Dendritic cell treated with granulocyte-macrophage colony-stimulating factor and Interleukin-4, amounts not matched to agents 40 ng/mL and 50 ng/mL, for 4 days (primary cell): ENCODE data around the gene EIF4EBP2.
A peak's percentile ranks its signal among the peaks of the same experiment; 100 is the strongest.

Experiments
- H3K27ac Mint-ChIP-seq: one replicate; pipeline ENCODE4 v1.8.0; 2022; ENCODE audit warnings: mild to moderate bottlenecking, mixed read lengths
- H3K27me3 Mint-ChIP-seq: one replicate; pipeline ENCODE4 v1.8.0; 2022; ENCODE audit warnings: mild to moderate bottlenecking, mixed read lengths
- H3K36me3 Mint-ChIP-seq: one replicate; pipeline ENCODE4 v1.8.0; 2022; ENCODE audit warnings: low read depth, mixed read lengths
- H3K4me1 Mint-ChIP-seq: one replicate; pipeline ENCODE4 v1.8.0; 2022; ENCODE audit warnings: low read depth, mixed read lengths
- H3K4me3 Mint-ChIP-seq: one replicate; pipeline ENCODE4 v1.8.0; 2022; ENCODE audit warnings: mild to moderate bottlenecking, moderate library complexity, mixed read lengths
- H3K9me3 Mint-ChIP-seq: one replicate; pipeline ENCODE4 v1.8.0; 2022; ENCODE audit warnings: mixed read lengths
- intact Hi-C: fragments of 100-400 bp; cut with micrococcal nuclease; formaldehyde crosslinking; loops from one replicate; pipeline ENCODE4 v1.15.0; 2022

EIF4EBP2 gene

DNA sequence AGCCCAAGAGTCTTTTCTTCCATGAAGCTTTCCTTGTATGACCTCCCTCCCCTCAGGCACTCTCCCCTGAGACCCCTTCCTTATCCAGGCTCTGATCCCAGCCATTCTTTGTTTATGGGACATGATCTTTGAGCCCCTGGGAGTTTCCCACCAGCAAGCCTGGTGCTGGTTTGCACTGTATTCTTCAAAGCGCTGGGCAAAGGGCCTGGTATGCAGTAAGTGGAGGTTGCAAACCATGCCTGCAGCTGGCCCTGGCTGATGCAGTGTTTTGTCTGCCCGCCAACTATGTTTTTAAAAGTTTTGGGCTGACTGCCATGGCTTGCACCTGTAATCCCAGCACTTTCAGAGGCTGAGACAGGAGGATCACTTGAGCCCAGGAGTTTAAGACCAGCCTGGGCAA lies 44.3 kb downstream of the EIF4EBP2 start:
- H3K36me3 Mint-ChIP-seq: no peaks in the 10 kb centered on the region

DNA sequence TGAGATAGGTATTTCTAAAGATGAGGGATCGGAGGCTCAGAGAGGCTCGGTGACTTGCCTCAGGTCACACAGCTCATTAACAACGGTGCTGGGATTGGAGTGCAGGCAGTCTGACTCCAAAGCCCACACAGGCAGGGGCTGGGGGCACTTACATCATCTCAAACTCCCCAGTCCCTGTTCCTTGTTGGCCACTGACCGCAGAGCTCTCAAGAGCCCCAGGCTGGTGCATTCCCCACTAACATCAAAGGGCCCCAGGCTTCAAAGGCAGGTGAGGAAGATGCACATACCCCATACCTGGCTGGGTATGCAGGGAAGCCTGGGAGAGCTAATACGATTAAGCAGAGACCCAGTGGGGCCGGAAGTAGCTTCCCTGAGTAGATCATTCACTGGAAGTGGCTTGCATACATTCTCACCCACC lies 51.3 kb downstream of the EIF4EBP2 start:
- H3K27ac Mint-ChIP-seq: no peak overlapping the region
- no peak overlapping the region for H3K4me3 Mint-ChIP-seq
- H3K9me3 Mint-ChIP-seq: no peaks in the 10 kb centered on the region
- peaks cover 16% of the 10 kb centered on the region for H3K4me1 Mint-ChIP-seq
- peaks cover 58% of the 10 kb centered on the region for H3K27me3 Mint-ChIP-seq
- no peaks in the 10 kb centered on the region for H3K36me3 Mint-ChIP-seq
- intact Hi-C loops: no loop called here

More for the DNA sequence above, 44.3 kb downstream of the EIF4EBP2 start:
- H3K27ac Mint-ChIP-seq: no peak overlapping the region
- intact Hi-C loops: no loop called here
- no peaks in the 10 kb centered on the region for H3K4me1 Mint-ChIP-seq
- no peak overlapping the region for H3K4me3 Mint-ChIP-seq
- peaks cover 34% of the 10 kb centered on the region for H3K27me3 Mint-ChIP-seq
- H3K9me3 Mint-ChIP-seq: no peaks in the 10 kb centered on the region

DNA sequence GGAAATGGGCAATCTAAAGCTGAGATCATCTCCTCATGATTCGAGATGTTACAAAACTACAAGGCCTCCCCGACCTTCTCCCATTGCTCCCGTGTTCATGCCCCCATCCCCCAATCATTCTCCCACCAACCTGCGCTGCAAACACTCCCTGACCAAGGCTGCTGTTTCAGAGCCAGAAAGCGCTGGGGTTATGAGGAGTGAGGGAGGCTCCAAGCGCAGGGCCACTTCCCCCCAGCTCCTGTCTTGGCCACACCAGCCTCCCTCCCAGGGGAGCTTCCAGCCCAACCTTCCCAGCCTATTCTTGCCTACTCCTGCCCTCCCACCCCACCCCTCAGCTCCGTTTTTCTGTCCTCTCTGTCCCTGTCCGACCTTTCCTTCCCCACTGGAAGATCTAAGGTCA lies 52.2 kb downstream of the EIF4EBP2 start:
- Mint-ChIP-seq H3K4me3 (no peak overlapping the region), H3K4me1 (peaks cover 16% of the 10 kb centered on the region), H3K9me3 (no peaks in the 10 kb centered on the region), H3K36me3 (no peaks in the 10 kb centered on the region), H3K27ac (no peak overlapping the region), H3K27me3 (peaks cover 59% of the 10 kb centered on the region)
- intact Hi-C loops: no loop called here

DNA sequence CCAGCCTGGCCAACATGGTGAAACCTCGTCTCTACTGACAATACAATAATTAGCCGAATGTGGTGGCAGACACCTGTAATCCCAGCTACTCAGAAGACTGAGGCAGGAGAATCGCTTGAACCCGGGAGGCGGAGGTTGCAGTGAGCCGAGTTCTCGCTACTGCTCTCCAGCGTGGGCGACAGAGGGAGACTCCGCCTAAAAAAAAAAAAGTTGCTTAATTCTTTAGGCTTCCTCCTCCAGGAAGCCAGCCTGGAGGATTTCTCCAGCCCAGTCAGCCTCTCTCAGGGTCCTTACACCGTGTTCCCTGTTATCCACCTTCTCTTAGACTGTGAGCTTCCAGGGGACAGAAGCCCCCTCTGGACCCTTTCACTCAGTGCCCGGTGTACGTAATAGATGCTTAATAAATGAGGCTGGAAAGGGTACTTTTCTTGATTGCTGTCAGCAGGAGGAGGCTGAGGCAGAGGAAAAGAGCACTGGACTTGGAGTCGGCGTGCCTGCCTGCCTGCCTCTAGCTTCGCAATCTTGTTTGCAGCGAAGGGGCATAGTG lies 53.9 kb downstream of the EIF4EBP2 start:
- intact Hi-C loops: no loop called here
- H3K4me3 Mint-ChIP-seq: peak overlapping the region; percentile 21

DNA sequence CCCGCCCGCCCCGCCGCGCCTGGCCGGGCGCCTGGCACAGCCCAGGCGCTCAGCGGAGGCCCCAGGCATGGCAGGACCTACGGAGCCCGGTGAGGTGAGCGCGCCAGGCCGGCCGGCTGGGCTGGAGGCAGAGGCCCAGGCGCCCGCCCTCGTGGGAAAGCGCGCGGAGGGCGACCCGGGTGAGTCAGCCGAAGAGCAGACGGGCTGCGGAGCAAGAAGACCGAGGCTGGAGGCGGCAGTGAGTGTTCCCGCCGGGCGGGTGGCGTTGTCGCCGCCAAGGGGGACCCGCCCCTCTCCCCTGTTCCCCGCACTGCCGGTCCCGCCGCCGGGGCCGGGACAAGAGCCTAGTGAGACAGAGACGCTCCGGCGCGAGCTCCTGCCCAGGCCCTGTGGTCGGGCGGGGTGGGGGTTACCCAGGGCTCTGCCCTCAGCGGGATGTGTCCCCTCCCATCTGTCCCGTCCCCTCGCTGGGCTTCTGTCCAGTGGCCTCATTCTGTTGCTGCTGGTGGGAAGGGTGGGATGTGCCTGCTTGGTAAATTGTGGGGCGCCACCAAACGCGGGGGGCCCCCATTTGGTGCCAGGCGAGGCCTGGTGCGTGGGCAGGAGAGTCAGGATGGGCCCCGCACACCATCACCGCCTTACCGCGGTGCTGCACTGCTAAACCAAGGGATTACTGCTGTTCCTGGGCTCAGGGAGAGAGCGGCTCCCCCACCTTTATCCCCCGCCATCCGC lies 54.5 kb downstream of the EIF4EBP2 start:
- H3K4me1 Mint-ChIP-seq: peaks cover 16% of the 10 kb centered on the region
- H3K36me3 Mint-ChIP-seq: no peaks in the 10 kb centered on the region
- H3K27me3 Mint-ChIP-seq: peaks cover 68% of the 10 kb centered on the region
- intact Hi-C loops: no loop called here
- H3K4me3 Mint-ChIP-seq: peak overlapping the region; percentile 11
- no peaks in the 10 kb centered on the region for H3K9me3 Mint-ChIP-seq
- no peak overlapping the region for H3K27ac Mint-ChIP-seq

More for the DNA sequence above, 53.9 kb downstream of the EIF4EBP2 start:
- Mint-ChIP-seq H3K27ac (no peak overlapping the region), H3K27me3 (peaks cover 67% of the 10 kb centered on the region), H3K36me3 (no peaks in the 10 kb centered on the region), H3K4me1 (peaks cover 16% of the 10 kb centered on the region), H3K9me3 (no peaks in the 10 kb centered on the region)

DNA sequence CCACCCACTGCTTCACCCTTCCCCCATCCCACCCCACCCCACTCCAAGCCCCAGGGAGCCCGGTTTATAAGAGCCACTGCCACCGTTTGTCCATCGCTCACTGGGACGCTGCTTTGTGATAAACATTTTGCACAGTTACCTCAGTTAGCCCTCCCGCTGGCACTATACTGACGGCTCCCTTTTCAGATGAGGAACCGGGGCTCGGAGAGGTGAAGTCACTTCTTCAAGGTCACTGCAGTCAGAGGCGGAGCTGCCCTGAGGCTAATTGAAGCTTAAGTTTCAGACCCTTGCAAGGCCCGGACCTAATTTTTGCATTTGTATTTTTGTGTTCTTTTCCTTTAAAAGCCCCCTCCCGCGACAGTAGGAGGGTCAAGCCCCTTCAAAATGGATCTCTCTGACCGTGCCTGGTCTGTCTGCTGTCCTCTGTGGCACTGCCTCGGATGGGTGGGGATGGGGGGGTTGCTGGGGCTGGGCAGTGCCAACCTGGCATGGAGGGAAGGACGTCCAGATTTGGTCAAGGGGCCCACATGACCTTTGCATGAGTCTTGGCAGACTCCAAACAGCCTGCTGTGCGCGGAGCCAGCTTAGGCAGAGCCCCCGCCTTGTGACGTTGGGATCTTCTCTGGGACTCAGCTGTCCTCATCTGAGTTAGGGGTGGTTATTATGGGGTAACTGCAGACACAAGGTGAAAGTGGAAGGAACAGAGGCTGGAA lies 55.3 kb downstream of the EIF4EBP2 start:
- H3K9me3 Mint-ChIP-seq: no peaks in the 10 kb centered on the region
- H3K4me3 Mint-ChIP-seq: no peak overlapping the region
- no peak overlapping the region for H3K27ac Mint-ChIP-seq
- peaks cover 70% of the 10 kb centered on the region for H3K27me3 Mint-ChIP-seq
- intact Hi-C loops: no loop called here
- H3K4me1 Mint-ChIP-seq: peaks cover 16% of the 10 kb centered on the region
- H3K36me3 Mint-ChIP-seq: no peaks in the 10 kb centered on the region

DNA sequence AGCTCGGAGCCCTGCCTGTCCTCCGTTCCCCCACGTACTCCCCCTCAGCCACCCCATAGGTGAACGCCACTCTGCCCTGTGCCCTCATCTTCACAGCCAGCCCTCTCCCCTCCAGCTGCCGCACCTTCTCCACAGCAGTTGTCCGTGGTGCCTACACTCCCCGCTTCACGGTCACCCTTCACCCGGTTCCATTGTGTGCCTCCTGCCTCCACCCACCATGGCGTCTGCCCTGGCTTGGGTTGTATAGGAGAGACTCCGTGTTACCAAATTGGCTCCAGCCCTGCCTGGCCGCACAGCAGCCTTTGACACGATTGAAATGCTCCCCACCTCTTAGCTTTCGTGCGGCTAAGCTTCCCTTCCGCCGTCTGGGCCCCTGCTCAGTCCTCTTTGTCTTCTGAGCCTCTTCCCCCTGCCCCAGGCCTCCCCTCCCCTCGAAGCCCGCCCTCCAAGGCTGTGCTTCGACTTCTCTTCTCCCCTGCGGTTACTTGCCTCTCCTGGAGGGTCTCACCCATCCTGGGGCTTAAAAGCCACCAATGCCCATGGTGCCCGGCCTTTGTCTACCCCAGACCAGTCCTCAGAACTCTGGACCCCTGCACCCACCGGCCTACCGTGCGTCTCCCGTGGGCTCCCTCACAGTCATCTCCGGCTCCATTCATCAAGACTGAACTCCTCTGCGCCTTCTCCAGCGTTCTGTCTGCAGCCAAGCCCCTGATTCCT lies 56.0 kb downstream of the EIF4EBP2 start:
- Mint-ChIP-seq H3K36me3 (no peaks in the 10 kb centered on the region), H3K4me3 (no peak overlapping the region), H3K27me3 (peaks cover 68% of the 10 kb centered on the region), H3K9me3 (no peaks in the 10 kb centered on the region), H3K27ac (no peak overlapping the region), H3K4me1 (peaks cover 16% of the 10 kb centered on the region)
- intact Hi-C loops: no loop called here

DNA sequence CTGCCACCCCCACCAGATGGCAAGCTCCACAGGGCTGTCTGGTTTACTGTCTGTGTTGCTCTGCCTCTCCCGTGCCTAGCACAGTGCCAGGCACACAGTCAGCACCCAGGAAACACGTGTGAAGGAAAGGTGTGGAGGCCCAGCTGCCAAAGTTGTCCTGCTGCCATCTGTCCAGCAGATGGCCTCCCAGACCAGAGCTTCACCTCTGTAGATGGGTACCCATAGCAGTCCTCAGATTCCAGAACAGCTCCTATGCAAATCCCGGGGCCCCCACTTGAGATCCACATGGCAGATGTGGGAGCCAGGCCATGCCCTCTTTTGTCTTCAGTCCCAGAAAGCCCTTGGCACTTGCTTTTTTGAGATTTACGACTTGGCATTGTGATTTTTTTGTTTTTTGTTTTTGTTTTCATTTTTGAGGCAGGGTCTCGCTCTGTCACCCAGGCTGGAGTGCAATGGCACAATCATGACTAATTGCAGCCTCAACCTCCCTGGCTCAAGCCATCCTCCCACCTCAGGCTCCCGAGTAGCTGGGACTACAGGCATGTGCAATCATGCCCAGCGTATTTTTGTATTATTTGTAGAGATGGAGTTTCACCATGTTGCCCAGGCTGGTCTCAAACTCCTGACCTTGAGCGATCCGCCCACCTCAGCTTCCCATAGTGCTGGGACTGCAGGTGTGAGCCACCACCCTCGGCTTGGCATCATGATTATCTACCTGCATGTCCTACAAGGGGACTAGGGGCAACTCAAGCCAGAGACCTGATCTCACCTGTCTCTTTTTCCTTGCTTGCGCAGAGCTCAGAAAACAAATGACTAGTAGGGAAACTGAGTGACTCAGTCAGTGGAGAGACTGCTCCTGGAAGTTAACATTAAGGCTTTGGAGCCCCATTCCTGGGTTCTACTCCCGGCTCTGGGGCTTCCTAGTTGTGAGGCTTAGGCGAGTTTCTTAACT lies 57.7 kb downstream of the EIF4EBP2 start:
- H3K27me3 Mint-ChIP-seq: peaks cover 63% of the 10 kb centered on the region
- no peak overlapping the region for H3K4me3 Mint-ChIP-seq
- H3K4me1 Mint-ChIP-seq: peaks cover 16% of the 10 kb centered on the region
- no peaks in the 10 kb centered on the region for H3K9me3 Mint-ChIP-seq
- no peak overlapping the region for H3K27ac Mint-ChIP-seq
- H3K36me3 Mint-ChIP-seq: no peaks in the 10 kb centered on the region
- intact Hi-C loops: loop anchor here (1.0 kb wide), 1 partner anchor 79 kb away; no protein-coding TSS in a partner anchor

DNA sequence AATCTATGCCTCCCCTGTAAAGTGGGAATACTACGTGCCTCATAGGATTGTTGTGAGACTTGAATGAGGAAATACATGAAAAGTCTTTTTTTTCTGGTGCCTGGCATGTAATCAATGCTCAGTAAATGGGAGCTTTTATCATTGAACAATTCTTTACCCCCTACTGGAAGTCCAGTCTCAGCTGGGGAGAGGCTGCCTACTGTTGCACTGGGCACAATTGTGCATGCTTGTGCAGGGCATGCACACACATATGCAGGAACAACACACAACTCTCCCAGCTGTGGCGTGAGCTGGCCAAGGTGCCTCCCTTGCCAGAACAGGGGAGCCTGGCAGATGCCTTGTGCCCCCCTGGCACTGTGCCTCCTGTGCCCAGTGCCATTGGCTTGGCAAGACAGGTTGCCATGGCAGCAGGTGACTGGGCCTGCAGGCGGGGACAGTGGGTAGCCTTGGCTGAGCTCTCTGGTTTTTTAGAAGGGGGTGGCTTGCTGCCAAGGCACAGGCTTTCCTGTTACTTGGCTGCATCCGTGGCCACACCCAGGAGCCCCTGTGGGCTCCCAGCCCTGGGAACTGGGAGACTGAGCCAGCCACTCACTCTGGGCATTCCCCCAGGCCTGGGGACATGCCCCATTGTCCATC lies 58.5 kb downstream of the EIF4EBP2 start:
- Mint-ChIP-seq H3K27ac (no peak overlapping the region), H3K9me3 (no peaks in the 10 kb centered on the region), H3K4me1 (peaks cover 15% of the 10 kb centered on the region), H3K36me3 (no peaks in the 10 kb centered on the region), H3K4me3 (no peak overlapping the region), H3K27me3 (peaks cover 58% of the 10 kb centered on the region)
- intact Hi-C loops: no loop called here

DNA sequence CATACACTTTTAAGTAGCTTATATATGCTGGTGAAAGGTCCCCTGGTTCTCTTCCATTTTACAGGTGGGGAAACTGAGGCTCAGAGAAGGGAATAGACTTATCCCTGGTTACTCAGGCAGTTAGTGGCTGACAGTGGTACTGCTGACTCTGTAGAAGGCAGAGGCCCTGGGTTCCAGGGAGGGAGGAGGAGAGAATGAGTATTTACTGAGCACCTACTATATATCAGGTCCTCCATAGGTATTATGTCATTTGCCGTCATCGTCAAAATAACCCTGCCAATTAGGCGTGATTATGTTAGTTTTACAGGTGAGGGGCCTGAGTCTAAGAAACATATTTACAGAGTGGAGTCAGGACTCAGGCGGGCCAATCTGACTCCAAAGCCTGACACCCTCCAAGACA lies 61.3 kb downstream of the EIF4EBP2 start:
- Mint-ChIP-seq H3K4me1 (no peaks in the 10 kb centered on the region), H3K9me3 (no peaks in the 10 kb centered on the region), H3K36me3 (no peaks in the 10 kb centered on the region), H3K4me3 (no peak overlapping the region), H3K27ac (no peak overlapping the region), H3K27me3 (peaks cover 43% of the 10 kb centered on the region)
- intact Hi-C loops: no loop called here

DNA sequence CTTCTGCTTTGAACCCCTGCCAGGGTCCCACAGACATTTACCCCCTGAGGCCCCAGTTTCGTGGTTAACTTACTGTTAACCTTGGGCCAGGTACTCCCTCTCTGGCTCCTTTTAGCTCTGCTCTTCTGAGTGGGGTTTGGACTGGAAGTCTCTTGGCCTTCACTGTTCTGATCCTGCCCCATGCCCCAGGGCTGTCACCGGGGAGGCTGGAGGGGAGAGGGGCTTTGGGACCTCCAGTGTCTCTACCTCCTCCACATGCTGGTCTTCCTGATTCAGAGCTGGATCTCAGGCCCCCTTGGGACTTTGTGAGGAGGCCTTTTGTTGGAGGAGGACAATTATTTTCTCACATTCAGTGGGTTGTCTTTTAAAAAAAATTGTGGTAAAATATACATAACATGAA lies 61.9 kb downstream of the EIF4EBP2 start:
- Mint-ChIP-seq H3K4me3 (no peak overlapping the region), H3K27ac (no peak overlapping the region), H3K9me3 (no peaks in the 10 kb centered on the region), H3K27me3 (peaks cover 38% of the 10 kb centered on the region), H3K36me3 (no peaks in the 10 kb centered on the region), H3K4me1 (no peaks in the 10 kb centered on the region)
- intact Hi-C loops: no loop called here

DNA sequence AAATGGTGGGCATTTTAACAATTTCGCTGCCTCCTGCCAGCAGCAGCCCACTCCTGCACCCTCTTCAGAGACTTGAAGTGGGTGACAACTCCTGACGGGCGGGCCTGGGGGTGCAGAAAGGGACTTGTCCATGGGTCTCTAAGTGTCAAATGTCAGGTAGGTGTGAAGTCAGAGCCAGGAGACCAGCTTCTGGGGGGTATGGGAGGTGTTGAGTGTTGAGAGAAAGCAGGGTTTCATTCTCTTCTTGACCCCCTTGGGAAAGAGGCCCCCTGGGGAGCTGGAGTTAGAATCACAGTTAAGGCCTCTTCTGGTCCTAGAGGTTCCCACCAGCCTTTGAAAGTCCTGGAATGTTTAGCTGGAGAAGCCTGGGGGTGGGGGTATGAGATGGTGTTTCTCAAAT lies 63.0 kb downstream of the EIF4EBP2 start:
- H3K9me3 Mint-ChIP-seq: no peaks in the 10 kb centered on the region
- H3K36me3 Mint-ChIP-seq: no peaks in the 10 kb centered on the region
- peaks cover 35% of the 10 kb centered on the region for H3K27me3 Mint-ChIP-seq
- no peak overlapping the region for H3K4me3 Mint-ChIP-seq
- H3K27ac Mint-ChIP-seq: no peak overlapping the region
- H3K4me1 Mint-ChIP-seq: no peaks in the 10 kb centered on the region
- intact Hi-C loops: no loop called here
